Upper lobe of left lung (tissue), 4 donors: Measurements from ENCODE around the gene ZNF503.

Source experiments
- POLR2A ChIP-seq, 4 donors: fragments of 450-650 bp; IDR thresholded peaks; one replicate each; pipeline ENCODE4 v1.5.1; 2016 to 2017; ENCODE audit warnings: antibody characterized with exemption in 4 of 4, mild to moderate bottlenecking in 2 of 4
- POLR2AphosphoS5 ChIP-seq, 2 donors: sonication (generic); formaldehyde crosslinking; IDR thresholded peaks; one replicate each; pipeline ENCODE4 v1.5.1; 2017; ENCODE audit warnings: antibody characterized with exemption in 2 of 2
- TF ChIP-seq, protein P1 (sequence below), 6 experiments: fragments of 450-650 bp in 4 of 6; fragments of 200-600 bp in 2 of 6; sonication (generic) in 2 of 6; IDR thresholded peaks; one replicate each; pipeline ENCODE4 v1.5.1; 2016 to 2019; ENCODE audit warnings: antibody characterized with exemption in 6 of 6

DNA sequence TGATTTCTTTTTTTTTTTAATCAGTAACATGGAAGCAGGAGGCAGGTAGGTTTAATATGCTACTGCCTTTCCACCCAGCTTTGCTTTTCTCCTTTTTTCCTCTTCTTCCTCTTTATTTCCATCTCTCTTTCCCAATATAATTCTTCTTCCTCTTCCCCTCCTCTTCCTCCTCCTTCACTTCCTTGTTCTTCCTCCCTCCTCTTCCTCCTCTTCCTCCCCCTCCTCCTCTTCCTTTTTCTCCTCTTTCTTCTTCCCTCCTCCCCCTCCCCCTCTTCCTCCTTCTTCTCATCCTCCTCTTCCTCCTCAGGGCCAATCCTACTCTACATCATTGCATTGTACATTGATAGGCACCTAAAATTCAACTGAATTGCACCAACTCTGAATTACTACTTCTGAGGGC, 11.4 kb downstream of the ZNF503 start:
- no peak for TF ChIP-seq POLR2A (IDR thresholded peaks at IDR 0.05)
- TF ChIP-seq, protein P1, sequence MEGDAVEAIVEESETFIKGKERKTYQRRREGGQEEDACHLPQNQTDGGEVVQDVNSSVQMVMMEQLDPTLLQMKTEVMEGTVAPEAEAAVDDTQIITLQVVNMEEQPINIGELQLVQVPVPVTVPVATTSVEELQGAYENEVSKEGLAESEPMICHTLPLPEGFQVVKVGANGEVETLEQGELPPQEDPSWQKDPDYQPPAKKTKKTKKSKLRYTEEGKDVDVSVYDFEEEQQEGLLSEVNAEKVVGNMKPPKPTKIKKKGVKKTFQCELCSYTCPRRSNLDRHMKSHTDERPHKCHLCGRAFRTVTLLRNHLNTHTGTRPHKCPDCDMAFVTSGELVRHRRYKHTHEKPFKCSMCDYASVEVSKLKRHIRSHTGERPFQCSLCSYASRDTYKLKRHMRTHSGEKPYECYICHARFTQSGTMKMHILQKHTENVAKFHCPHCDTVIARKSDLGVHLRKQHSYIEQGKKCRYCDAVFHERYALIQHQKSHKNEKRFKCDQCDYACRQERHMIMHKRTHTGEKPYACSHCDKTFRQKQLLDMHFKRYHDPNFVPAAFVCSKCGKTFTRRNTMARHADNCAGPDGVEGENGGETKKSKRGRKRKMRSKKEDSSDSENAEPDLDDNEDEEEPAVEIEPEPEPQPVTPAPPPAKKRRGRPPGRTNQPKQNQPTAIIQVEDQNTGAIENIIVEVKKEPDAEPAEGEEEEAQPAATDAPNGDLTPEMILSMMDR (IDR thresholded peaks at IDR 0.05) = no peak
- no peak for TF ChIP-seq POLR2AphosphoS5 (IDR thresholded peaks at IDR 0.05)
